ENCODE results near the gene ELP1.
"Not testable (repeated sequence)": the region's sequence is repeated elsewhere in the genome, so short reads cannot be mapped to it uniquely, and the experiment has no call there.

The ELP1 gene

GRCh38 chr9:108933718-108934322, at the start of gene ELP1:
Gene ELP1, minus strand, starts transcription at chr9:108934124. Its CDS starts 2,978 bp downstream, at chr9:108931146.
- DNase-seq = peak; percentile 90 to 94

GRCh38 chr9:108980893-108981292, 47.0 kb upstream of the ELP1 start:
- DNase-seq = no peak

- no peak for DNase-seq
Observed at GRCh38 chr9:108978205-108978604, 44.3 kb upstream of the ELP1 start.

GRCh38 chr9:108973895-108974294, 40.0 kb upstream of the ELP1 start:
- no peak for DNase-seq

- DNase-seq = no peak
Observed at GRCh38 chr9:108972626-108973209, 38.8 kb upstream of the ELP1 start.

- no peak for DNase-seq
Observed at GRCh38 chr9:108972186-108972585, 38.3 kb upstream of the ELP1 start.

GRCh38 chr9:108971392-108971791, 37.5 kb upstream of the ELP1 start:
- DNase-seq = not testable (repeated sequence)

- DNase-seq = no peak
Observed at GRCh38 chr9:108967916-108968315, 34.0 kb upstream of the ELP1 start.

GRCh38 chr9:108963459-108964143, 29.7 kb upstream of the ELP1 start:
- peak in 1 of 2 experiments; percentile 5 for DNase-seq

GRCh38 chr9:108961151-108961550, 27.2 kb upstream of the ELP1 start:
- peak in 1 of 2 experiments; percentile 16 for DNase-seq

GRCh38 chr9:108960331-108960730, 26.4 kb upstream of the ELP1 start:
- no peak for DNase-seq

GRCh38 chr9:108956631-108957026, 22.7 kb upstream of the ELP1 start:
- peak in 1 of 2 experiments; percentile 4 for DNase-seq

GRCh38 chr9:108956022-108956630, 22.2 kb upstream of the ELP1 start:
- DNase-seq = peak in 1 of 2 experiments; percentile 12

GRCh38 chr9:108953983-108954574, 20.2 kb upstream of the ELP1 start:
- DNase-seq = peak; percentile 49 to 56

- DNase-seq = no peak
Observed at GRCh38 chr9:108951578-108951977, 17.7 kb upstream of the ELP1 start.

GRCh38 chr9:108950168-108950567, 16.2 kb upstream of the ELP1 start:
- DNase-seq = no peak

GRCh38 chr9:108939975-108940374, 6.1 kb upstream of the ELP1 start:
- no peak for DNase-seq

GRCh38 chr9:108937561-108938305, 3.8 kb upstream of the ELP1 start:
- DNase-seq = no peak

- DNase-seq = peak; percentile 66 to 84
Observed at GRCh38 chr9:108934323-108934893, 484 bp upstream of the ELP1 start, which contains the start of gene ABITRAM. Gene ABITRAM, plus strand, starts transcription at chr9:108934400. Its CDS starts 87 bp downstream, at chr9:108934487.

- DNase-seq = peak in 1 of 2 experiments; percentile 14
Observed at GRCh38 chr9:108933231-108933717, 650 bp downstream of the ELP1 start.

GRCh38 chr9:108928386-108928785, 5.5 kb downstream of the ELP1 start:
- no peak for DNase-seq

- DNase-seq = no peak
Observed at GRCh38 chr9:108924466-108924865, 9.5 kb downstream of the ELP1 start.

Measured in NCI-H2081 (cell line).